Omental fat pad (tissue), 4 donors: Measurements from ENCODE around the gene CLEC4D. TPM values are rescaled to one million over a fixed set of nuclear protein-coding genes. Genes with fewer than 3 reads are reported as not detected.

Source experiments
- ATAC-seq: fragments of 150-250 bp; one replicate; pipeline ENCODE4 v1.9.1; 2016; ENCODE audit warnings: mild to moderate bottlenecking, moderate library complexity; ENCODE audit not compliant: low FRiP score
- DNase-seq: peaks from one replicate; pipeline ENCODE4 v3.0.0-alpha.2; 2019; ENCODE audit warnings: low spot score
- total RNA-seq, 4 donors: library from RNA; depleted of rRNA; stranded (reverse); fragments of >200 nt; gene quantifications; one replicate each; pipeline ENCODE4 v1.1.0, GENCODE V29; 2016
- TF ChIP-seq, protein P1 (sequence below), 3 donors: fragments of 450-650 bp; IDR thresholded peaks; one replicate each; pipeline ENCODE4 v1.5.1; 2016 to 2017; ENCODE audit warnings: antibody characterized with exemption in 3 of 3, mild to moderate bottlenecking in 3 of 3, moderate library complexity in 2 of 3

The CLEC4D gene
- total RNA-seq, 4 donors from 2014 or later = 0.56 to 2.0 (median 1.1) TPM; not detected in 1

- TF ChIP-seq, protein P1, sequence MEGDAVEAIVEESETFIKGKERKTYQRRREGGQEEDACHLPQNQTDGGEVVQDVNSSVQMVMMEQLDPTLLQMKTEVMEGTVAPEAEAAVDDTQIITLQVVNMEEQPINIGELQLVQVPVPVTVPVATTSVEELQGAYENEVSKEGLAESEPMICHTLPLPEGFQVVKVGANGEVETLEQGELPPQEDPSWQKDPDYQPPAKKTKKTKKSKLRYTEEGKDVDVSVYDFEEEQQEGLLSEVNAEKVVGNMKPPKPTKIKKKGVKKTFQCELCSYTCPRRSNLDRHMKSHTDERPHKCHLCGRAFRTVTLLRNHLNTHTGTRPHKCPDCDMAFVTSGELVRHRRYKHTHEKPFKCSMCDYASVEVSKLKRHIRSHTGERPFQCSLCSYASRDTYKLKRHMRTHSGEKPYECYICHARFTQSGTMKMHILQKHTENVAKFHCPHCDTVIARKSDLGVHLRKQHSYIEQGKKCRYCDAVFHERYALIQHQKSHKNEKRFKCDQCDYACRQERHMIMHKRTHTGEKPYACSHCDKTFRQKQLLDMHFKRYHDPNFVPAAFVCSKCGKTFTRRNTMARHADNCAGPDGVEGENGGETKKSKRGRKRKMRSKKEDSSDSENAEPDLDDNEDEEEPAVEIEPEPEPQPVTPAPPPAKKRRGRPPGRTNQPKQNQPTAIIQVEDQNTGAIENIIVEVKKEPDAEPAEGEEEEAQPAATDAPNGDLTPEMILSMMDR (IDR thresholded peaks at IDR 0.05) = no peak
- no peak for DNase-seq
- ATAC-seq = no peak
Observed at GRCh38 chr12:8507596-8507995, 5.7 kb upstream of the CLEC4D start.

- DNase-seq = no peak
- TF ChIP-seq, protein P1 (IDR thresholded peaks at IDR 0.05) = no peak
- no peak for ATAC-seq
Observed at GRCh38 chr12:8508223-8508622, 5.1 kb upstream of the CLEC4D start.

DNA sequence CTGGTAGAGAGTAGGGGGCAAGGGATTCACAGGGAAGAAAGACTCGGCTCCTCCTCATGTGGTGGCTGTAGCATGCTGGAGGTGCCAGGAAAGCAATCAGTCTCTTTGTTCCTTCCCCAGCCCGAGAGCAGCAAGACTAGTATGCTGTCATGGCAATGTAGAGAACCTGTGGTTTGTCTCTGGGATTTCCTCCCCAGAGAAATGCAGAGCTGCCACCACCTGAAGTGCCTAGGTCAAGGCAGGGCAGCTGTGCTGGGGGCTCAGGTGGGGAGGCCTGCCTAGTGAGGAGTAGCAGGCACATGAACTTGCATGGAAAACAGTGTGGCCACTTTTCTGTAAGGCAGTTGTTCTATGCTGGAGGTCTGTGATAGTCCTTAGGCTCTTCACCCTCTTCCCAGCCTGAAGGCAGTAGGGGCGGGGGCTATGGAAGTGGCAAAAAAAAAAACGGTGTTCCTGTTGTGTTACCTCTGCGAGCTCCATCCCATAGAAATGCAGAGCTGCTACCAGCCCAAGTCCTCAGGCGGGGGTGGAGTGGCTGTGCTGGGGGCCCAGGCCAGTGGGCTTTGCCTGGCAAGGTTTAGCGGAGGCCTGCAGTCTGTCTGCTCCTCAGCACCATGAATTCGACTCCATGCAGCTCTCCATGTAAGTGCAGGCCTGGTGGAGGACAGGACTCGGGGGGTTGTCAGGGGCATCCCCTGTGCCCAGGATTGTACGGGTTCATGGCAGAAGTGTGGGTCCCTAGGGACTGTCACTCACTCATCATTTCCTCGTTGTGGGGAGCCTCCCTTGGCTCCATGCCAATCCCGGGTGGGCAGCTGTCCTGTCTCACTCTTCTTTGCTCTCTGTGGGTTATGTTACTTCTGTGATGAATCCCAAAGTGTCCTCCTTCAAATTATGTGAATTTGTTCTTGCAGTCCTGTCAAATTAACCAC, 4.1 kb upstream of the CLEC4D start:
- TF ChIP-seq, protein P1 (IDR thresholded peaks at IDR 0.05) = no peak
- no peak for DNase-seq
- ATAC-seq = no peak

GRCh38 chr12:8517971-8518370, 4.7 kb downstream of the CLEC4D start:
- ATAC-seq (no peak), DNase-seq (no peak)
- TF ChIP-seq, protein P1 (IDR thresholded peaks at IDR 0.05) = no peak

- ATAC-seq (no peak), DNase-seq (no peak)
- TF ChIP-seq, protein P1 (IDR thresholded peaks at IDR 0.05) = no peak
Observed at GRCh38 chr12:8519171-8519570, 5.9 kb downstream of the CLEC4D start.

DNA sequence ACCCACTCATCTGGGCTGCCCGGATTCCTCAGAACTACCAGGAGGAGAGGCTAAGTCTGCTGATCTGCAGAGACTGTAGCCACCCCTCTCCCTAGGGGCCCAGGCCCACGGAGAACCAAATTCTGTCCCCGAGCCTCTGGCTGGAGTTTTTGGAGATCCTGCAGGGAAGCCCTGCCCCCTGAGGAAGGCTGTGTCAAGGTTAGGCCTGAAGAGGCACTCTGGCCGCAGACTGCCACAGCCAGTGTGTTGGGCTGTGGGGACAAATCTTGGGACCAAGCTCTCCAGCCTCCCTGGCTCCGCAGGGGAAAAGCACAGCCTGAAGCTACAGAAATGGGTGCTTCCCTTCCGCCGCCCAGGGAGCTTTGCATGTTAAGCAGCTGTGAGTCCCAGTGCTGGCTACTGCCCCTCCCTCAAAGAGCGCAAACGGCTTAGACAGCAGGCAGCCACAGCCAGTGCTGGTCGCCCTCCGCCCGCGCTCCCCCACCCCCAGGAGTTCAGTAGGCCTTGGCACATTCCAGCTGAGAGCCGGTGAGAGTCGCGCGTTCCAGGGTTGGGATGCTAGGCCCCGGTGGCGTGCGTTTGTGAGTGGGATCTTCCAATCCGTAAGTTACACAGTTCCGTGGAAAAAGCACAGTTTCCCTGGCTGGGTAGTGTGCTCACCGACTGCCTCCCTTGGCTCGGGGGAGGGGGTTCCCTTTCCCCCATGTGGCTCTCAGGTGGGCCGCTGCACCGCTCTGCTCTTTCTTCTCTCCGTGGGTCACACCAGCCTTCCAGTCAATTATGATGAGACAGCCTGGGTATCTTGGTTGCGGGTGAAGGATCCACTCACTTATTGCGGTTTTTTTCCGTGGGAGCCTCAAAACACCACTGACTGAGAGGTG, 14.2 kb downstream of the CLEC4D start:
- no peak for ATAC-seq
- DNase-seq = no peak
- TF ChIP-seq, protein P1 (IDR thresholded peaks at IDR 0.05) = no peak
